MM.1S (cell line): ENCODE results near the gene FBXL19.

Source experiments
- CTCF ChIP-seq: fragments of 300-600 bp; sonication (generic); IDR thresholded peaks from 2 replicates; pipeline ENCODE4 v1.5.1; 2016; ENCODE audit warnings: antibody characterized with exemption, low read length, mixed read lengths
- EZH2 ChIP-seq: fragments of 300-600 bp; sonication (generic); optimal IDR thresholded peaks from 2 replicates; pipeline ENCODE3; 2017; ENCODE audit warnings: low read depth, mild to moderate bottlenecking, antibody characterized with exemption, low read length, mixed read lengths

- TF ChIP-seq CTCF (no peak), EZH2 (no peak)
These were observed 66.7 kb downstream of the FBXL19 start for GRCh38 chr16:30990105-30990504.
